Gastrocnemius medialis (tissue), 4 donors: ENCODE results near the gene PRR33. TPM values are rescaled to one million over a fixed set of nuclear protein-coding genes. Genes with fewer than 3 reads are reported as not detected.

ENCODE experiments used
- ATAC-seq, 2 donors: fragments of 150-250 bp; one replicate each; pipeline ENCODE4 v1.9.1; 2016
- DNase-seq, 2 donors: peaks; one replicate each; pipeline ENCODE4 v3.0.0-alpha.2; 2019
- H3K27ac ChIP-seq, 4 donors: fragments of 200-600 bp; sonication (generic); 1 replicate in 1 of 4; 2 replicates in 3 of 4; pipeline ENCODE4 v1.5.1; 2016 to 2018; ENCODE audit warnings: mild to moderate bottlenecking in 2 of 4, moderate library complexity in 1 of 4
- H3K27me3 ChIP-seq, 3 donors: fragments of 200-600 bp; sonication (generic) in 2 of 3; 1 replicate in 1 of 3; 2 replicates in 2 of 3; pipeline versions ENCODE4 v1.5.1 to v1.6.0; 2016 to 2019; ENCODE audit warnings: mild to moderate bottlenecking in 1 of 3, moderate library complexity in 1 of 3
- H3K36me3 ChIP-seq, 2 donors: fragments of 200-600 bp; sonication (generic) in 1 of 2; one replicate each; pipeline ENCODE4 v1.5.1; 2017 to 2018
- H3K4me1 ChIP-seq, 2 donors: fragments of 200-600 bp; sonication (generic) in 1 of 2; one replicate each; pipeline ENCODE4 v1.5.1; 2016 to 2017; ENCODE audit warnings: mild to moderate bottlenecking in 2 of 2
- H3K4me3 ChIP-seq, 4 donors: fragments of 200-600 bp; sonication (generic) in 3 of 4; 1 replicate in 1 of 4; 2 replicates in 3 of 4; pipeline ENCODE4 v1.5.1; 2016 to 2019; ENCODE audit warnings: mild to moderate bottlenecking in 2 of 4
- H3K9me3 ChIP-seq, 3 donors: fragments of 200-600 bp; sonication (generic) in 2 of 3; 1 replicate in 1 of 3; 2 replicates in 2 of 3; pipeline ENCODE4 v1.5.1; 2016 to 2019
- CTCF ChIP-seq, 5 experiments: fragments of 450-650 bp in 3 of 5; fragments of 200-600 bp in 2 of 5; sonication (generic) in 2 of 5; IDR thresholded peaks in 4 of 5; conservative IDR thresholded peaks in 1 of 5; 1 replicate in 4 of 5; 2 replicates in 1 of 5; pipeline ENCODE4 v1.5.1; 2016 to 2019; ENCODE audit warnings: antibody characterized with exemption in 5 of 5, mild to moderate bottlenecking in 3 of 5, moderate library complexity in 3 of 5
- POLR2A ChIP-seq, 2 donors: fragments of 450-650 bp; IDR thresholded peaks; one replicate each; pipeline ENCODE4 v1.6.1; 2017; ENCODE audit warnings: antibody characterized with exemption in 2 of 2, mild to moderate bottlenecking in 2 of 2, moderate library complexity in 2 of 2
- in situ Hi-C, 4 donors: fragments of 200-750 bp; cut with MboI; loops; one replicate each; pipeline versions ENCODE4 v1.15.0 to v1.8.0; 2017; ENCODE audit warnings: low sequenced_read_pairs in 4 of 4
- intact Hi-C: fragments of 100-400 bp; cut with DNase I; formaldehyde crosslinking; loops from one replicate; pipeline ENCODE4 v1.15.1; 2023; ENCODE audit warnings: low total_unique reads
- total RNA-seq, 4 donors: library from RNA; depleted of rRNA; stranded (reverse); fragments of >200 nt; gene quantifications; one replicate each; pipeline versions ENCODE4 v1.1.0 to v1.2.3, GENCODE V29; 2016

PRR33 gene
- total RNA-seq, 4 donors from 2014 or later, result 0.16 to 2.3 (median 1.0) TPM

DNA sequence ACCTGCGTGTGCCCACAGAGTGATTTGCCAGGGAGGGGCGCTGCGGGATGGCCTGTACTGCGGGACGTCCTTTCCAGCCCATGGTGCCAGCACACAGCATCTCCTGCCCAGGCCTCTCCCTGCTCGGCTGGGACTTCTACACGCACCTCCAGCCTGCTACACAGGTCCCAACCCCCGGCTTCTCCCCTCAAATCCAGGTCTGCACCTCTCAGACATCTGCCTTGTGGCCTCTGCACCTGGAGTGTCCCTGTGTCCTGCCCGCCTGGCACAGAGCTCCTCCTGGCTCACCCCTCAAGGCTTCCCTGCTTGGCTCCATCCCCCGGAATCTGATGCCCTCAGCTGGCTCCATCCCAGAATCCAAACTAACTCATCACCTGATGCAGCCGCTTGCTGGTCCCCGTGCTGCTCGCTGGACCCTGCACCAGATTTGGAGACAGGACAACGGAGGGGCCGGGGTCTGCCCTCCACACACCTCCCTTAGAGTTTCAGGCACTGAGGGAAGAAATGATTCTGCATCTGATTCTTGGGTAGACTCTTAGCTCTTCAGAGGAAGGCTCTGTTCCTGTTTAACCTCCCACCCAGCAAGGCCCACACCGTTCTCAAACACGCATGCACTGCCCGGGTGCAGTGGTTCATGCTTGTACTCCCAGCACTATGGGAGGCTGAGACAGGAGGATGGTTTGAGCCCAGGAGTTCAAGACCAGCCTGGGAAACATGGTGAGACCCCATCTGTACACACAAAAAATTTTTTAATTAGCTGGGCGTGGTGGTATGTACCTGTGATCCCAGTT is 42.9 kb downstream of the PRR33 start:
- H3K4me1 ChIP-seq, result no peaks in the 10 kb centered on the region

GRCh38 chr11:1847926-1848639 is 43.6 kb downstream of the PRR33 start:
- H3K9me3 ChIP-seq, result no peaks in the 10 kb centered on the region
- no peak for DNase-seq
- in situ Hi-C loops, result no loop called here
- no peaks in the 10 kb centered on the region for H3K4me1 ChIP-seq
- no peak for ATAC-seq
- H3K27me3 ChIP-seq, result no peaks in the 10 kb centered on the region
- H3K36me3 ChIP-seq, result no peaks in the 10 kb centered on the region
- intact Hi-C loops, result no loop called here
- TF ChIP-seq POLR2A (IDR thresholded peaks at IDR 0.05) (no peak), CTCF (IDR thresholded peaks at IDR 0.05 in 4 of 5, conservative IDR thresholded peaks at IDR 0.05 in 1 of 5) (no peak)
- no peak overlapping the region for H3K4me3 ChIP-seq
- no peak overlapping the region for H3K27ac ChIP-seq

More for the DNA sequence above, 42.9 kb downstream of the PRR33 start:
- Histone ChIP-seq H3K36me3 (no peaks in the 10 kb centered on the region), H3K27ac (no peak overlapping the region), H3K4me3 (no peak overlapping the region), H3K27me3 (no peaks in the 10 kb centered on the region), H3K9me3 (no peaks in the 10 kb centered on the region)
- DNase-seq, result no peak
- in situ Hi-C loops, result no loop called here
- intact Hi-C loops, result no loop called here
- TF ChIP-seq CTCF (IDR thresholded peaks at IDR 0.05 in 4 of 5, conservative IDR thresholded peaks at IDR 0.05 in 1 of 5), result no peak
- no peak for TF ChIP-seq POLR2A (IDR thresholded peaks at IDR 0.05)
- ATAC-seq, result peak in 1 of 2 donors; percentile 7

DNA sequence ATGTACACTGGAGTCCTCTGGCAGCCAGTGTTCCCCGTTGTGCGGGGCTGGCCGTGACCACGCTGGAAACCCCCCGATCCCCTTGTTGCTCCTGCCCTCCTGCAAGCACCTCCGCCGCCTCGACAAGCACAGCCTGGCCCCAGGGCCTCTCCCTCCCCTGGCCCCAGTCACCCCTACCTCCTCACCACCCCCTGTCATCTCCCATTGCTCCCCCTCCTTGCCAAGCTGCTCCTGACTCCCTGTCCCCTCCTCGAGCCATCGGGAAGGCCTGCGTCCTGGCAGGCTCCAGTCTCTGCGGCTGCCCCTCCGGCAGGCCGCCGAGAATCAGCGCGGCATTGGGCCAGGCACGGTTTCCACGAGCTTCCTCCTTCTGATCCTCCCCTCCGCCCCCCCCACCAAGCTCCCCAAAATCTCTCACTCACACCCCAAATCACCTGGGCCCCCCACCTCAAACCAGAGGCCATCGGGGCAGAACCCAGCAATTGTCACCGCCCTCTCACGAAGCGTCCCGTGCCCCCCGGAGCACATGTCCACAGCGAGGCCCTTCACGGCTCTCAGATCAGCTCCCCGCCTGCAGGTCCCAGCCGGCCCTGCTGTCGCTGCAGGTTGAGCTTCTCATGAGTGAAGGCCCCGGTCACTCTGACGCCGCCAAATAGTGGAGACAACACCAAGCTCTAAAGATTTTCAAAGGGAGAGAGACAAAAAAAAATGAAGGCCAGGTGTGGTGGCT is 44.5 kb downstream of the PRR33 start:
- no peaks in the 10 kb centered on the region for H3K36me3 ChIP-seq
- no peak overlapping the region for H3K4me3 ChIP-seq
- DNase-seq (no peak), ATAC-seq (no peak)
- H3K27ac ChIP-seq, result no peak overlapping the region
- intact Hi-C loops (no loop called here), in situ Hi-C loops (no loop called here)
- H3K27me3 ChIP-seq, result no peaks in the 10 kb centered on the region
- TF ChIP-seq POLR2A (IDR thresholded peaks at IDR 0.05) (no peak), CTCF (IDR thresholded peaks at IDR 0.05 in 4 of 5, conservative IDR thresholded peaks at IDR 0.05 in 1 of 5) (no peak)
- H3K4me1 ChIP-seq, result no peaks in the 10 kb centered on the region
- no peaks in the 10 kb centered on the region for H3K9me3 ChIP-seq

DNA sequence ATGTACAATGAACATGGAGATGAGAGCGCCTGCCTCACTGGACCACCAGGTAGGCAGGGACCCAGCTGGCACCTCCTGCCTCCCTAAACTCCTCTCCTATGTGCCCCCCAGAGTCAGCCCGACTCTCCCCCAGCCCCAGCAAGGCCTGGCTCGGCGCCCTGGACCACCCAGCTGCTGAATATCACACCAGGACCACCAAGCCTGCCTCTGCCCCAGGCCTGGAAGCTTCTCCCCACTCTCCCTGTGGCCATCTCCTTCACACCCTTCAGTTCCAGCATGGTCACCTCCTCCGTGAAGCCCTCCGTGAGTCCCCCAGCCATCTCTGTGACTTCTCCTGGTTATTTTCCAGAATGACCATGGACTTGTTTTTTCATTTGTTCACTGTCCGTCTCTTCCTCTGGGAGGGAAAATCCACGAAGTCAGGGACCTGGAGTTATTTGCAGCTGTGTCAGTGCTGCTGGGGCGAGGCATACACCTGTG is 45.2 kb downstream of the PRR33 start:
- in situ Hi-C loops, result no loop called here
- TF ChIP-seq CTCF (IDR thresholded peaks at IDR 0.05 in 4 of 5, conservative IDR thresholded peaks at IDR 0.05 in 1 of 5) (no peak), POLR2A (IDR thresholded peaks at IDR 0.05) (no peak)
- Histone ChIP-seq H3K9me3 (no peaks in the 10 kb centered on the region), H3K27me3 (no peaks in the 10 kb centered on the region), H3K4me3 (no peak overlapping the region), H3K27ac (no peak overlapping the region), H3K36me3 (no peaks in the 10 kb centered on the region), H3K4me1 (no peaks in the 10 kb centered on the region)
- DNase-seq (no peak), ATAC-seq (no peak)
- intact Hi-C loops, result no loop called here
